Measurements from ENCODE around the gene A3GALT2. TPM values are rescaled to one million over a fixed set of nuclear protein-coding genes. Genes with fewer than 3 reads are reported as not detected.

A3GALT2 gene
- total RNA-seq, 1 experiment from 2014 or later, result not detected

- H2AK5ac ChIP-seq (ENCODE audit: insufficient read length, low read length), result no peak overlapping the region
- H3K23ac ChIP-seq (ENCODE audit: insufficient read length, low read depth, low read length), result no peak overlapping the region
- Mint-ChIP-seq H3K27ac (no peak overlapping the region), H3K4me1 (peaks cover 41 to 55% of the 10 kb centered on the region in 2 experiments), H3K36me3 (ENCODE audit: insufficient read depth in 1 of 3, low read depth in 3 of 3) (no peaks in the 10 kb centered on the region; a peak in 1 of 7 replicates), H3K4me3 (peak overlapping the region; percentile 76 to 79), H3K9me3 (peaks cover 0 to 3% of the 10 kb centered on the region in 2 experiments; a peak in 2 of 5 replicates), H3K27me3 (ENCODE audit: low read depth) (peaks cover 87% of the 10 kb centered on the region)
- DNase-seq, result no peak
- H2BK120ac ChIP-seq (ENCODE audit: low read depth, low read length, poor library complexity, severe bottlenecking), result no peak overlapping the region
- H3K23me2 ChIP-seq (ENCODE audit: insufficient read length, low read depth, low read length, poor library complexity, severe bottlenecking), result peaks cover 12% of the 10 kb centered on the region
- no peak overlapping the region for H4K91ac ChIP-seq (ENCODE audit: insufficient read length, low read depth, low read length)
- H3K14ac ChIP-seq (ENCODE audit: insufficient read depth, low read length), result no peak overlapping the region
- H3K79me2 ChIP-seq (ENCODE audit: insufficient read depth, low read length), result no peaks in the 10 kb centered on the region
- H3K4me2 ChIP-seq (ENCODE audit: insufficient read depth, insufficient read length, low read length), result peak overlapping the region; percentile 54
- H2BK20ac ChIP-seq (ENCODE audit: low read depth, low read length, poor library complexity, severe bottlenecking), result no peak overlapping the region
- no peak overlapping the region for H2AFZ ChIP-seq (ENCODE audit: low read length)
- no peak overlapping the region for H4K5ac ChIP-seq (ENCODE audit: insufficient read length, low read depth, low read length)
- no peak overlapping the region for H3K4ac ChIP-seq (ENCODE audit: low read depth, low read length)
- no peak overlapping the region for H3K27ac ChIP-seq (ENCODE audit: insufficient read length, low read depth, low read length)
- no peaks in the 10 kb centered on the region for H3K9me3 ChIP-seq (ENCODE audit: control insufficient read depth, low read depth, low read length)
- no peak overlapping the region for H3K18ac ChIP-seq (ENCODE audit: insufficient read length, low read depth, low read length)
- H3K4me1 ChIP-seq (ENCODE audit: insufficient read depth, low read length), result no peaks in the 10 kb centered on the region; the same call in 1 of the 2 replicates
- no peaks in the 10 kb centered on the region for H3K79me1 ChIP-seq (ENCODE audit: insufficient read depth, low read depth, low read length, poor library complexity, severe bottlenecking)
- H2BK15ac ChIP-seq (ENCODE audit: low read depth, low read length), result no peak overlapping the region
- no peak overlapping the region for H2BK12ac ChIP-seq (ENCODE audit: insufficient read length, low read depth, low read length)
- TF ChIP-seq, protein P1, sequence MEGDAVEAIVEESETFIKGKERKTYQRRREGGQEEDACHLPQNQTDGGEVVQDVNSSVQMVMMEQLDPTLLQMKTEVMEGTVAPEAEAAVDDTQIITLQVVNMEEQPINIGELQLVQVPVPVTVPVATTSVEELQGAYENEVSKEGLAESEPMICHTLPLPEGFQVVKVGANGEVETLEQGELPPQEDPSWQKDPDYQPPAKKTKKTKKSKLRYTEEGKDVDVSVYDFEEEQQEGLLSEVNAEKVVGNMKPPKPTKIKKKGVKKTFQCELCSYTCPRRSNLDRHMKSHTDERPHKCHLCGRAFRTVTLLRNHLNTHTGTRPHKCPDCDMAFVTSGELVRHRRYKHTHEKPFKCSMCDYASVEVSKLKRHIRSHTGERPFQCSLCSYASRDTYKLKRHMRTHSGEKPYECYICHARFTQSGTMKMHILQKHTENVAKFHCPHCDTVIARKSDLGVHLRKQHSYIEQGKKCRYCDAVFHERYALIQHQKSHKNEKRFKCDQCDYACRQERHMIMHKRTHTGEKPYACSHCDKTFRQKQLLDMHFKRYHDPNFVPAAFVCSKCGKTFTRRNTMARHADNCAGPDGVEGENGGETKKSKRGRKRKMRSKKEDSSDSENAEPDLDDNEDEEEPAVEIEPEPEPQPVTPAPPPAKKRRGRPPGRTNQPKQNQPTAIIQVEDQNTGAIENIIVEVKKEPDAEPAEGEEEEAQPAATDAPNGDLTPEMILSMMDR (conservative IDR thresholded peaks at IDR 0.05), result no peak
- no peak overlapping the region for H3T11ph ChIP-seq (ENCODE audit: low read length)
- no peaks in the 10 kb centered on the region for H4K20me1 ChIP-seq (ENCODE audit: control insufficient read depth, insufficient read depth, insufficient read length)
- H2BK5ac ChIP-seq (ENCODE audit: insufficient read length, low read length), result no peak overlapping the region
- peaks cover 41% of the 10 kb centered on the region for H3K27me3 ChIP-seq (ENCODE audit: insufficient read depth, low read length)
- no peak overlapping the region for H4K8ac ChIP-seq (replicated peaks; ENCODE audit: insufficient read length, low read depth, low read length)
- no CpG with 5 or more reads among the region's 2 CpGs for WGBS (ENCODE audit: extremely low coverage, insufficient read length, low lambda C conversion rate)
- H3K9ac ChIP-seq (ENCODE audit: extremely low read depth, insufficient read length, low read length), result no peak overlapping the region
- no peak overlapping the region for H3K56ac ChIP-seq (ENCODE audit: insufficient read length, low read depth, low read length)
These were observed 27.3 kb upstream of the A3GALT2 start for GRCh38 chr1:33348194-33348593.

All from H9 (cell line).